ENCODE results near the gene ATP7A. TPM values are rescaled to one million over a fixed set of nuclear protein-coding genes. Genes with fewer than 3 reads are reported as not detected.
"Not testable (repeated sequence)": the region's sequence is repeated elsewhere in the genome, so short reads cannot be mapped to it uniquely, and the experiment has no call there.

The ATP7A gene
- total and polyA plus RNA-seq, 8 donors, result 14.9 to 20.8 (median 18.3) TPM

- Histone ChIP-seq H3K4me1 (no peaks in the 10 kb centered on the region), H3K9me3 (peaks cover 0 to 4% of the 10 kb centered on the region in 2 donors), H3K27ac (no peak overlapping the region), H3K4me3 (no peak overlapping the region), H3K36me3 (no peaks in the 10 kb centered on the region), H3K27me3 (no peaks in the 10 kb centered on the region)
- ATAC-seq, result peak; percentile 56
- TF ChIP-seq CTCF (IDR thresholded peaks at IDR 0.05), result no peak
- DNase-seq, result no peak
- intact Hi-C loops (cut with DNase I), result no loop called here
These were observed 155.6 kb downstream of the ATP7A start for GRCh38 chrX:78066110-78066509.

GRCh38 chrX:78071331-78071730, 160.8 kb downstream of the ATP7A start:
- H3K4me1 ChIP-seq, result no peaks in the 10 kb centered on the region
- TF ChIP-seq CTCF (IDR thresholded peaks at IDR 0.05), result no peak
- H3K27ac ChIP-seq, result no peak overlapping the region
- intact Hi-C loops (cut with DNase I), result no loop called here
- no peaks in the 10 kb centered on the region for H3K27me3 ChIP-seq
- ATAC-seq (no peak), DNase-seq (peak in 1 of 4 donors; percentile 3)
- H3K36me3 ChIP-seq, result no peaks in the 10 kb centered on the region
- no peak overlapping the region for H3K4me3 ChIP-seq
- H3K9me3 ChIP-seq, result peaks cover 0 to 9% of the 10 kb centered on the region in 2 donors

GRCh38 chrX:78073147-78074077, 162.9 kb downstream of the ATP7A start:
- H3K36me3 ChIP-seq; ATAC-seq; H3K27ac ChIP-seq; H3K9me3 ChIP-seq; H3K27me3 ChIP-seq; H3K4me1 ChIP-seq; H3K4me3 ChIP-seq; DNase-seq; intact Hi-C loops (cut with DNase I): not testable (repeated sequence)

- Histone ChIP-seq H3K4me3 (no peak overlapping the region), H3K9me3 (peaks cover 0 to 5% of the 10 kb centered on the region in 2 donors), H3K27ac (no peak overlapping the region), H3K4me1 (no peaks in the 10 kb centered on the region), H3K36me3 (no peaks in the 10 kb centered on the region), H3K27me3 (no peaks in the 10 kb centered on the region)
- no peak for TF ChIP-seq CTCF (IDR thresholded peaks at IDR 0.05)
- ATAC-seq (no peak), DNase-seq (no peak)
- intact Hi-C loops (cut with DNase I), result no loop called here
These were observed 163.6 kb downstream of the ATP7A start for GRCh38 chrX:78074088-78074487.

- no peak for ATAC-seq
- DNase-seq, result no peak
- peaks cover 0 to 5% of the 10 kb centered on the region in 2 donors for H3K9me3 ChIP-seq
- no peak overlapping the region for H3K4me3 ChIP-seq
- intact Hi-C loops (cut with DNase I), result no loop called here
- H3K27me3 ChIP-seq, result no peaks in the 10 kb centered on the region
- no peaks in the 10 kb centered on the region for H3K36me3 ChIP-seq
- no peak overlapping the region for H3K27ac ChIP-seq
- no peaks in the 10 kb centered on the region for H3K4me1 ChIP-seq
- no peak for TF ChIP-seq CTCF (IDR thresholded peaks at IDR 0.05)
These were observed 165.4 kb downstream of the ATP7A start for GRCh38 chrX:78075787-78076389.

GRCh38 chrX:78081413-78081812, 170.9 kb downstream of the ATP7A start:
- DNase-seq; H3K36me3 ChIP-seq; intact Hi-C loops (cut with DNase I); ATAC-seq; H3K4me1 ChIP-seq; H3K9me3 ChIP-seq; H3K27me3 ChIP-seq; H3K4me3 ChIP-seq; H3K27ac ChIP-seq: not testable (repeated sequence)

Measured in left lung (tissue), 10 donors.